ENCODE data around the gene STOM.
A peak's percentile ranks its signal among the peaks of the same experiment; 100 is the strongest.

Gene STOM

DNA sequence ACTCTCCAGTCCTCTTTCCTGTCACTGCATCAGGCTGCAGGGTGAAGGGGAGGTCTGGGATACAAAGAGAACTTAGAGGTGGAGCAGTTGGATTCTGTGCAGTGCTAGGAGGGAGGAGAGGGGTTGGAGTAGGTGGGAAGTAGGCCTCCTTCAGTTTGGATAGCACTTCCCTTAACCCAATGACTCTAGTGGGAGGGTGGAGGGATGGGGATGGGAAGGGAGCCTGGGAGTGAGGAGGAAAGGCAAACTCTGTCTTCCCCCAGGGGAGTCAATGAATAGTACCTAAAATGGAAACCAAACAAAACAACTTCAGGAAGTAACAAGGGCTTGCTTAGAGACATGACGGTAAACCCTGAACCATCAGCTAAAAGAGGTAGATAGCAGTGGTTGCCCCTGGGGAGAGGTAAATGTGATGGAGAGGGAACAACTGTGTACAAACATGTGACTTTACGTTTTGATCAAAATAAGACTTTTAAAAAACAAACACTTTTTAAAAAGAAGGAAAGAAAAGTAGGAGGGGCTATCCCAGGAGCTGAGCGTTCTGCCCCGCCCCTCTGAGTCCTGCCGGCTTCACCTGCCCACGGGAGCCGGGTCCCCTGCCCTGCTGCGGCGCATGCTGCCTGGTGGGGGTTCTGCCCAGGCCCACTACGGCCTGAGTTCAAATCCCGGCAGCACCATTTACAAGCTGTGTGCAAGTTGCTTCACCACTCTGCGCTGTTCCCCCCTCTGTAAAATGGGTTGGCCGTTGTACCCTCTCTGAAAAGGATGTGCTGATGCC, 71.2 kb downstream of the STOM start:
- no peak for DNase-seq
- H3K79me2 ChIP-seq (ENCODE audit: low read length): no peaks in the 10 kb centered on the region
- no peak for TF ChIP-seq EZH2phosphoT487 (IDR thresholded peaks at IDR 0.05; ENCODE audit: low read length)
- TF ChIP-seq CTCF (IDR thresholded peaks at IDR 0.05; ENCODE audit: low read length): no peak
- TF ChIP-seq EZH2 (optimal IDR thresholded peaks at IDR 0.05; ENCODE audit: low read depth, low read length): no peak
- H3K9ac ChIP-seq (ENCODE audit: low read length): no peak overlapping the region
- no peaks in the 10 kb centered on the region for H4K20me1 ChIP-seq (ENCODE audit: insufficient read depth, low read length)
- no peak overlapping the region; the same call in 1 of the 2 replicates for H2AFZ ChIP-seq (ENCODE audit: low read length)
- H3K9me2 ChIP-seq (replicated peaks; ENCODE audit: insufficient read depth, low read length): no peaks in the 10 kb centered on the region
- H3K36me3 ChIP-seq (replicated peaks; ENCODE audit: insufficient read depth, low read length): no peaks in the 10 kb centered on the region
- H3F3A ChIP-seq (ENCODE audit: insufficient read depth, low read length): no peaks in the 10 kb centered on the region
- no peaks in the 10 kb centered on the region for H3K9me3 ChIP-seq (replicated peaks; ENCODE audit: insufficient read depth, low read length)
- H3K4me2 ChIP-seq (ENCODE audit: low read depth, low read length): peak overlapping the region; percentile 60; the same call in 1 of the 2 replicates
- no peaks in the 10 kb centered on the region for H3K4me1 ChIP-seq (ENCODE audit: low read length)
- H3K27me3 ChIP-seq (replicated peaks; ENCODE audit: insufficient read depth, low read length): peaks cover 13% of the 10 kb centered on the region
- no peak overlapping the region for H3K4me3 ChIP-seq (ENCODE audit: low read length)
- H3K27ac ChIP-seq (ENCODE audit: low read length): no peak overlapping the region

DNA sequence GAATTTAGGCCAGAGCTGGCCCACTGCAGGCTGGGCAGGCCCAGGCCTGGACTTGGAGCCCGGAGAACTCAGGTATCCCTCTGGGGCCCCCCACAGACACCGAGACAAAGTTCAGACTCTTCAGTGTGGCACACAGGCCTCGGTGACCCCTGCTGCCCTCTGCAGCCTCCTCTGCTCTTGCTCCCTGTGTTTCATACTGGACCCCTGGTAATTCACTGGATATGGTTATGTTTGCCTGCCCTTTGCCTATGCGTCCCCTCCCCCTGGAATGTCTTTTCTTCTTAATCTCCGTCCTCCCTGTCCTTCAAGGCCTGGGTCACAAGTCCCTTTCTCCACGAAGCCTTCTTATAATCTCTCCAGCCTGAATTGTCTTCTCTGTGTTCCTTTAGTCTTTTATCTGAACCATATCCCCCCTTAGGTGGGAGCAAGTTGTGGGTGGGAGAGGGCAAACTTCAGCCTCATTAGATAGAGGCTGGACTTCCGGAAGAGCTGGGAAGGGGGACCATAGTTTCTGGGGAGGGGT, 72.0 kb downstream of the STOM start:
- H3K36me3 ChIP-seq (replicated peaks; ENCODE audit: insufficient read depth, low read length): no peaks in the 10 kb centered on the region
- H3F3A ChIP-seq (ENCODE audit: insufficient read depth, low read length): no peaks in the 10 kb centered on the region
- no peaks in the 10 kb centered on the region for H3K79me2 ChIP-seq (ENCODE audit: low read length)
- no peaks in the 10 kb centered on the region for H4K20me1 ChIP-seq (ENCODE audit: insufficient read depth, low read length)
- no peak overlapping the region for H3K4me2 ChIP-seq (ENCODE audit: low read depth, low read length)
- H3K27ac ChIP-seq (ENCODE audit: low read length): no peak overlapping the region
- no peak overlapping the region for H3K4me3 ChIP-seq (ENCODE audit: low read length)
- H3K27me3 ChIP-seq (replicated peaks; ENCODE audit: insufficient read depth, low read length): peaks cover 13% of the 10 kb centered on the region
- H3K9me2 ChIP-seq (replicated peaks; ENCODE audit: insufficient read depth, low read length): no peaks in the 10 kb centered on the region
- TF ChIP-seq EZH2phosphoT487 (IDR thresholded peaks at IDR 0.05; ENCODE audit: low read length) (no peak), CTCF (IDR thresholded peaks at IDR 0.05; ENCODE audit: low read length) (no peak)
- H3K9me3 ChIP-seq (replicated peaks; ENCODE audit: insufficient read depth, low read length): no peaks in the 10 kb centered on the region
- DNase-seq: no peak
- H3K9ac ChIP-seq (ENCODE audit: low read length): no peak overlapping the region
- H2AFZ ChIP-seq (ENCODE audit: low read length): no peak overlapping the region
- H3K4me1 ChIP-seq (ENCODE audit: low read length): no peaks in the 10 kb centered on the region

- Histone ChIP-seq H3K4me2 (ENCODE audit: low read depth, low read length) (no peak overlapping the region), H3K27me3 (replicated peaks; ENCODE audit: insufficient read depth, low read length) (peaks cover 13% of the 10 kb centered on the region), H3K79me2 (ENCODE audit: low read length) (no peaks in the 10 kb centered on the region), H3K4me3 (ENCODE audit: low read length) (no peak overlapping the region), H3K36me3 (replicated peaks; ENCODE audit: insufficient read depth, low read length) (no peaks in the 10 kb centered on the region), H3K27ac (ENCODE audit: low read length) (no peak overlapping the region), H3K9ac (ENCODE audit: low read length) (no peak overlapping the region), H2AFZ (ENCODE audit: low read length) (no peak overlapping the region), H3K9me3 (replicated peaks; ENCODE audit: insufficient read depth, low read length) (no peaks in the 10 kb centered on the region), H3F3A (ENCODE audit: insufficient read depth, low read length) (no peaks in the 10 kb centered on the region), H3K4me1 (ENCODE audit: low read length) (no peaks in the 10 kb centered on the region), H3K9me2 (replicated peaks; ENCODE audit: insufficient read depth, low read length) (no peaks in the 10 kb centered on the region), H4K20me1 (ENCODE audit: insufficient read depth, low read length) (no peaks in the 10 kb centered on the region)
- DNase-seq: no peak
- TF ChIP-seq EZH2phosphoT487 (IDR thresholded peaks at IDR 0.05; ENCODE audit: low read length) (no peak), EZH2 (optimal IDR thresholded peaks at IDR 0.05; ENCODE audit: low read depth, low read length) (no peak), CTCF (IDR thresholded peaks at IDR 0.05; ENCODE audit: low read length) (no peak)
Measured at GRCh38 chr9:121297389-121297788, 72.7 kb downstream of the STOM start.

Measured in MM.1S (cell line).